Measurements from ENCODE around the gene SPATA16. TPM values are rescaled to one million over a fixed set of nuclear protein-coding genes. Genes with fewer than 3 reads are reported as not detected.
"Not testable (repeated sequence)": the region's sequence is repeated elsewhere in the genome, so short reads cannot be mapped to it uniquely, and the experiment has no call there.

Gene SPATA16
- polyA plus RNA-seq, 5 donors, result not detected

- no peak for DNase-seq
Measured at GRCh38 chr3:173064631-173065030, 76.4 kb downstream of the SPATA16 start.

GRCh38 chr3:173058229-173058628 lies 82.8 kb downstream of the SPATA16 start:
- no peak for DNase-seq

GRCh38 chr3:173055228-173055933 lies 85.7 kb downstream of the SPATA16 start:
- DNase-seq, result no peak

GRCh38 chr3:173049360-173049759 lies 91.7 kb downstream of the SPATA16 start:
- DNase-seq, result no peak

- DNase-seq, result no peak
Measured at GRCh38 chr3:173045770-173046382, 95.2 kb downstream of the SPATA16 start.

GRCh38 chr3:173044998-173045397 lies 96.0 kb downstream of the SPATA16 start:
- no peak for DNase-seq

- no peak for DNase-seq
Measured at GRCh38 chr3:173043757-173044156, 97.3 kb downstream of the SPATA16 start.

GRCh38 chr3:173038484-173038871 lies 102.6 kb downstream of the SPATA16 start:
- no peak for DNase-seq

GRCh38 chr3:173037840-173038483 lies 103.1 kb downstream of the SPATA16 start:
- no peak for DNase-seq

- DNase-seq, result no peak
Measured at GRCh38 chr3:173030273-173030672, 110.8 kb downstream of the SPATA16 start.

- no peak for DNase-seq
Measured at GRCh38 chr3:173028351-173028750, 112.7 kb downstream of the SPATA16 start.

- DNase-seq, result no peak
Measured at GRCh38 chr3:173027429-173027828, 113.6 kb downstream of the SPATA16 start.

GRCh38 chr3:173025941-173026340 lies 115.1 kb downstream of the SPATA16 start:
- no peak for DNase-seq

- no peak for DNase-seq
Measured at GRCh38 chr3:173021547-173022185, 119.4 kb downstream of the SPATA16 start.

GRCh38 chr3:173020128-173020527 lies 120.9 kb downstream of the SPATA16 start:
- not testable (repeated sequence) for DNase-seq

GRCh38 chr3:173019378-173019777 lies 121.7 kb downstream of the SPATA16 start:
- no peak for DNase-seq

- DNase-seq, result peak; percentile 17 to 19
Measured at GRCh38 chr3:173018758-173019157, 122.3 kb downstream of the SPATA16 start.

- no peak for DNase-seq
Measured at GRCh38 chr3:173013219-173013832, 127.7 kb downstream of the SPATA16 start.

- DNase-seq, result no peak
Measured at GRCh38 chr3:173009410-173009809, 131.6 kb downstream of the SPATA16 start.

- no peak for DNase-seq
Measured at GRCh38 chr3:173008978-173009377, 132.1 kb downstream of the SPATA16 start.

- no peak for DNase-seq
Measured at GRCh38 chr3:173007079-173007723, 133.8 kb downstream of the SPATA16 start.

- no peak for DNase-seq
Measured at GRCh38 chr3:173006006-173006405, 135.0 kb downstream of the SPATA16 start.

Data from right lung (tissue), 5 donors.